ENCODE results near the gene JAG2.

Gene JAG2

DNA sequence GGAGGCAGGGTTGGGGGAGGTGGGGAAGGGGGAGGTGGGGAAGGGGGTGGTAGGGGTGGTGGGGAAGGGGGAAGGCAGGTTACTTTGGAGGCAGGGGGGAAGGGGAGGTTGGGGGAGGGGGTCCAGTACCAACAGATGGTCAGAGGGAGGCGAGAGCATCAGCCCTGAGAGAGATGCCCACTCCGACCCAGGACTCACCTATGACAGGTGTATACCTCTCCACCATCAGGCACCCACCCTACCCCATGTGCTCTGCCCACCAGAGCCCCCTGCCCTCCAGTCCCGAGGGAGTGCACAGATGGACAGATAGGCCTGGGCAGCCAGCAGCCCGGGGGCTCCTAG lies 18.6 kb downstream of the JAG2 start:
- ChIA-PET POLR2A (no interaction called here), CTCF (interaction anchor here (0.7 kb wide), 1 partner anchor 34 kb away, joined by 4 read pairs; no protein-coding TSS in a partner anchor)
- H3K27ac ChIP-seq (ENCODE audit: extremely low read depth, low read depth, low read length), result no peak overlapping the region
- no peaks in the 10 kb centered on the region for H3K9me3 ChIP-seq (ENCODE audit: control insufficient read depth, insufficient read depth, low read depth, low read length)
- no peak overlapping the region for H3K4me3 ChIP-seq (ENCODE audit: low read depth, low read length)
- peaks cover 0 to 71% of the 10 kb centered on the region in 2 experiments; a peak in 1 of 3 replicates for H3K36me3 ChIP-seq (ENCODE audit: control insufficient read depth in 2 of 2, insufficient read depth in 1 of 2, low read length in 2 of 2)
- H3K4me1 ChIP-seq (ENCODE audit: control insufficient read depth, insufficient read depth, low read length), result no peaks in the 10 kb centered on the region
- no peak for TF ChIP-seq ZBTB20 (tag by site-specific recombination; IDR thresholded peaks at IDR 0.05)
- no peak for TF ChIP-seq RBAK (tag by site-specific recombination; IDR thresholded peaks at IDR 0.05)
- TF ChIP-seq ZIC2 (tag by site-specific recombination; IDR thresholded peaks at IDR 0.05), result no peak
- TF ChIP-seq, protein P1, sequence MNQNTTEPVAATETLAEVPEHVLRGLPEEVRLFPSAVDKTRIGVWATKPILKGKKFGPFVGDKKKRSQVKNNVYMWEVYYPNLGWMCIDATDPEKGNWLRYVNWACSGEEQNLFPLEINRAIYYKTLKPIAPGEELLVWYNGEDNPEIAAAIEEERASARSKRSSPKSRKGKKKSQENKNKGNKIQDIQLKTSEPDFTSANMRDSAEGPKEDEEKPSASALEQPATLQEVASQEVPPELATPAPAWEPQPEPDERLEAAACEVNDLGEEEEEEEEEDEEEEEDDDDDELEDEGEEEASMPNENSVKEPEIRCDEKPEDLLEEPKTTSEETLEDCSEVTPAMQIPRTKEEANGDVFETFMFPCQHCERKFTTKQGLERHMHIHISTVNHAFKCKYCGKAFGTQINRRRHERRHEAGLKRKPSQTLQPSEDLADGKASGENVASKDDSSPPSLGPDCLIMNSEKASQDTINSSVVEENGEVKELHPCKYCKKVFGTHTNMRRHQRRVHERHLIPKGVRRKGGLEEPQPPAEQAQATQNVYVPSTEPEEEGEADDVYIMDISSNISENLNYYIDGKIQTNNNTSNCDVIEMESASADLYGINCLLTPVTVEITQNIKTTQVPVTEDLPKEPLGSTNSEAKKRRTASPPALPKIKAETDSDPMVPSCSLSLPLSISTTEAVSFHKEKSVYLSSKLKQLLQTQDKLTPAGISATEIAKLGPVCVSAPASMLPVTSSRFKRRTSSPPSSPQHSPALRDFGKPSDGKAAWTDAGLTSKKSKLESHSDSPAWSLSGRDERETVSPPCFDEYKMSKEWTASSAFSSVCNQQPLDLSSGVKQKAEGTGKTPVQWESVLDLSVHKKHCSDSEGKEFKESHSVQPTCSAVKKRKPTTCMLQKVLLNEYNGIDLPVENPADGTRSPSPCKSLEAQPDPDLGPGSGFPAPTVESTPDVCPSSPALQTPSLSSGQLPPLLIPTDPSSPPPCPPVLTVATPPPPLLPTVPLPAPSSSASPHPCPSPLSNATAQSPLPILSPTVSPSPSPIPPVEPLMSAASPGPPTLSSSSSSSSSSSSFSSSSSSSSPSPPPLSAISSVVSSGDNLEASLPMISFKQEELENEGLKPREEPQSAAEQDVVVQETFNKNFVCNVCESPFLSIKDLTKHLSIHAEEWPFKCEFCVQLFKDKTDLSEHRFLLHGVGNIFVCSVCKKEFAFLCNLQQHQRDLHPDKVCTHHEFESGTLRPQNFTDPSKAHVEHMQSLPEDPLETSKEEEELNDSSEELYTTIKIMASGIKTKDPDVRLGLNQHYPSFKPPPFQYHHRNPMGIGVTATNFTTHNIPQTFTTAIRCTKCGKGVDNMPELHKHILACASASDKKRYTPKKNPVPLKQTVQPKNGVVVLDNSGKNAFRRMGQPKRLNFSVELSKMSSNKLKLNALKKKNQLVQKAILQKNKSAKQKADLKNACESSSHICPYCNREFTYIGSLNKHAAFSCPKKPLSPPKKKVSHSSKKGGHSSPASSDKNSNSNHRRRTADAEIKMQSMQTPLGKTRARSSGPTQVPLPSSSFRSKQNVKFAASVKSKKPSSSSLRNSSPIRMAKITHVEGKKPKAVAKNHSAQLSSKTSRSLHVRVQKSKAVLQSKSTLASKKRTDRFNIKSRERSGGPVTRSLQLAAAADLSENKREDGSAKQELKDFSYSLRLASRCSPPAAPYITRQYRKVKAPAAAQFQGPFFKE (tag by site-specific recombination; IDR thresholded peaks at IDR 0.05; ENCODE audit: borderline replicate concordance), result no peak

GRCh38 chr14:105149146-105149781 lies 19.3 kb downstream of the JAG2 start:
- Histone ChIP-seq H3K36me3 (ENCODE audit: control insufficient read depth in 2 of 2, insufficient read depth in 1 of 2, low read length in 2 of 2) (peaks cover 0 to 78% of the 10 kb centered on the region in 2 experiments; a peak in 1 of 3 replicates), H3K27ac (ENCODE audit: extremely low read depth, low read depth, low read length) (no peak overlapping the region), H3K4me3 (ENCODE audit: low read depth, low read length) (no peak overlapping the region), H3K4me1 (ENCODE audit: control insufficient read depth, insufficient read depth, low read length) (no peaks in the 10 kb centered on the region), H3K9me3 (ENCODE audit: control insufficient read depth, insufficient read depth, low read depth, low read length) (no peaks in the 10 kb centered on the region)
- ChIA-PET POLR2A (no interaction called here), CTCF (no interaction called here)
- TF ChIP-seq ZFHX2 (tag by site-specific recombination; conservative IDR thresholded peaks at IDR 0.05) (0 out of 2 replicates have a peak, but pooled peaks have one; percentile 18), ZNF501 (tag by site-specific recombination; IDR thresholded peaks at IDR 0.05) (no peak), INSM2 (tag by site-specific recombination; IDR thresholded peaks at IDR 0.05) (no peak), ZNF558 (tag by site-specific recombination; IDR thresholded peaks at IDR 0.05) (no peak), ZNF747 (tag by site-specific recombination; IDR thresholded peaks at IDR 0.05) (no peak), ZNF621 (tag by site-specific recombination; IDR thresholded peaks at IDR 0.05) (no peak), ZNF791 (tag by site-specific recombination; IDR thresholded peaks at IDR 0.05) (no peak), ZNF639 (tag by site-specific recombination; IDR thresholded peaks at IDR 0.05) (no peak), ZNF223 (tag by site-specific recombination; IDR thresholded peaks at IDR 0.05) (no peak), ZNF600 (tag by site-specific recombination; IDR thresholded peaks at IDR 0.05) (0 out of 2 replicates have a peak, but pooled peaks have one; percentile 24), KLF7 (tag by site-specific recombination; IDR thresholded peaks at IDR 0.05; ENCODE audit: borderline replicate concordance) (no peak), ZBTB7A (tag by site-specific recombination; IDR thresholded peaks at IDR 0.05; ENCODE audit: low read depth) (peak; percentile 53; the same call in 1 of the 2 replicates)
- TF ChIP-seq, protein P2, sequence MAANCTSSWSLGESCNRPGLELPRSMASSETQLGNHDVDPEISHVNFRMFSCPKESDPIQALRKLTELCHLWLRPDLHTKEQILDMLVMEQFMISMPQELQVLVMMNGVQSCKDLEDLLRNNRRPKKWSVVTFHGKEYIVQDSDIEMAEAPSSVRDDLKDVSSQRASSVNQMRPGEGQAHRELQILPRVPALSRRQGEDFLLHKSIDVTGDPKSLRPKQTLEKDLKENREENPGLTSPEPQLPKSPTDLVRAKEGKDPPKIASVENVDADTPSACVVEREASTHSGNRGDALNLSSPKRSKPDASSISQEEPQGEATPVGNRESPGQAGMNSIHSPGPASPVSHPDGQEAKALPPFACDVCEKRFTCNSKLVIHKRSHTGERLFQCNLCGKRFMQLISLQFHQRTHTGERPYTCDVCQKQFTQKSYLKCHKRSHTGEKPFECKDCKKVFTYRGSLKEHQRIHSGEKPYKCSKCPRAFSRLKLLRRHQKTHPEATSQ (tag by site-specific recombination; IDR thresholded peaks at IDR 0.05), result no peak
- TF ChIP-seq, protein P3, sequence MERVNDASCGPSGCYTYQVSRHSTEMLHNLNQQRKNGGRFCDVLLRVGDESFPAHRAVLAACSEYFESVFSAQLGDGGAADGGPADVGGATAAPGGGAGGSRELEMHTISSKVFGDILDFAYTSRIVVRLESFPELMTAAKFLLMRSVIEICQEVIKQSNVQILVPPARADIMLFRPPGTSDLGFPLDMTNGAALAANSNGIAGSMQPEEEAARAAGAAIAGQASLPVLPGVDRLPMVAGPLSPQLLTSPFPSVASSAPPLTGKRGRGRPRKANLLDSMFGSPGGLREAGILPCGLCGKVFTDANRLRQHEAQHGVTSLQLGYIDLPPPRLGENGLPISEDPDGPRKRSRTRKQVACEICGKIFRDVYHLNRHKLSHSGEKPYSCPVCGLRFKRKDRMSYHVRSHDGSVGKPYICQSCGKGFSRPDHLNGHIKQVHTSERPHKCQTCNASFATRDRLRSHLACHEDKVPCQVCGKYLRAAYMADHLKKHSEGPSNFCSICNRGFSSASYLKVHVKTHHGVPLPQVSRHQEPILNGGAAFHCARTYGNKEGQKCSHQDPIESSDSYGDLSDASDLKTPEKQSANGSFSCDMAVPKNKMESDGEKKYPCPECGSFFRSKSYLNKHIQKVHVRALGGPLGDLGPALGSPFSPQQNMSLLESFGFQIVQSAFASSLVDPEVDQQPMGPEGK (tag by site-specific recombination; IDR thresholded peaks at IDR 0.05), result peak; percentile 15; the same call in 1 of the 2 replicates
- TF ChIP-seq, protein P4, sequence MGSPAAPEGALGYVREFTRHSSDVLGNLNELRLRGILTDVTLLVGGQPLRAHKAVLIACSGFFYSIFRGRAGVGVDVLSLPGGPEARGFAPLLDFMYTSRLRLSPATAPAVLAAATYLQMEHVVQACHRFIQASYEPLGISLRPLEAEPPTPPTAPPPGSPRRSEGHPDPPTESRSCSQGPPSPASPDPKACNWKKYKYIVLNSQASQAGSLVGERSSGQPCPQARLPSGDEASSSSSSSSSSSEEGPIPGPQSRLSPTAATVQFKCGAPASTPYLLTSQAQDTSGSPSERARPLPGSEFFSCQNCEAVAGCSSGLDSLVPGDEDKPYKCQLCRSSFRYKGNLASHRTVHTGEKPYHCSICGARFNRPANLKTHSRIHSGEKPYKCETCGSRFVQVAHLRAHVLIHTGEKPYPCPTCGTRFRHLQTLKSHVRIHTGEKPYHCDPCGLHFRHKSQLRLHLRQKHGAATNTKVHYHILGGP (tag by site-specific recombination; IDR thresholded peaks at IDR 0.05), result no peak
